SK-N-SH (cell line): ENCODE measurements around the gene SPRR1B.

Experiments
- CTCF ChIP-seq: fragments of 200-600 bp; sonication (generic); IDR thresholded peaks from 2 replicates; pipeline ENCODE4 v1.6.1; 2017; ENCODE audit warnings: antibody characterized with exemption, mild to moderate bottlenecking, moderate library complexity
- ELF1 ChIP-seq: IDR thresholded peaks from 2 replicates; pipeline ENCODE4 v1.4.0; 2012
- EP300 ChIP-seq, 2 experiments: IDR thresholded peaks; 2 replicates each; pipeline versions ENCODE4 v1.4.0 to v1.6.1; 2012; ENCODE audit warnings: borderline replicate concordance in 1 of 2, low read depth in 1 of 2, low read length in 1 of 2
- EZH2phosphoT487 ChIP-seq: fragments of 200-600 bp; sonication (generic); IDR thresholded peaks from 2 replicates; pipeline ENCODE4 v1.6.1; 2017; ENCODE audit warnings: low read depth, mixed run types, mild to moderate bottlenecking, antibody characterized with exemption, moderate library complexity, borderline replicate concordance
- FOXJ3 ChIP-seq: sonication (generic); formaldehyde crosslinking; IDR thresholded peaks from 2 replicates; pipeline ENCODE4 v1.5.1; 2020; ENCODE audit warnings: mild to moderate bottlenecking, missing genetic modification reagents
- MAX ChIP-seq: IDR thresholded peaks from 2 replicates; pipeline ENCODE4 v1.4.0; 2012; ENCODE audit warnings: low read depth
- MXI1 ChIP-seq: IDR thresholded peaks from 2 replicates; pipeline ENCODE4 v1.6.1; 2012; ENCODE audit warnings: mild to moderate bottlenecking, low read depth, low read length, improper control_type of control experiment
- PBX3 ChIP-seq: IDR thresholded peaks from 2 replicates; pipeline ENCODE4; 2012
- POLR2AphosphoS5 ChIP-seq: IDR thresholded peaks from 2 replicates; pipeline ENCODE4 v1.6.1; 2012; ENCODE audit warnings: low read depth, low read length
- RAD21 ChIP-seq: IDR thresholded peaks from 2 replicates; pipeline ENCODE4 v1.6.1; 2012; ENCODE audit warnings: mild to moderate bottlenecking, low read length
- RCOR1 ChIP-seq: fragments of 150-350 bp; IDR thresholded peaks from 2 replicates; pipeline ENCODE4 v1.6.1; 2017; ENCODE audit warnings: antibody characterized with exemption, low read length
- TAF1 ChIP-seq: IDR thresholded peaks from 2 replicates; pipeline ENCODE4 v1.6.1; 2012; ENCODE audit warnings: low read depth, mild to moderate bottlenecking, low read length, moderate library complexity, borderline replicate concordance
- YY1 ChIP-seq: IDR thresholded peaks from 2 replicates; pipeline ENCODE4 v1.4.0; 2012; ENCODE audit warnings: low read depth, mild to moderate bottlenecking
- ZBTB33 ChIP-seq: IDR thresholded peaks from 2 replicates; pipeline ENCODE4 v1.4.0; 2012; ENCODE audit warnings: low read depth, borderline replicate concordance

- TF ChIP-seq RCOR1 (no peak), PBX3 (no peak), ELF1 (no peak), CTCF (no peak), RAD21 (no peak), TAF1 (no peak), POLR2AphosphoS5 (no peak), ZBTB33 (no peak), EP300 (IDR thresholded peaks at IDR 0.05; ENCODE audit: borderline replicate concordance in 1 of 2, low read depth in 1 of 2, low read length in 1 of 2) (no peak), EZH2phosphoT487 (no peak), MAX (no peak), FOXJ3 (CRISPR knock-in tag) (no peak), YY1 (no peak), MXI1 (no peak)
Measured at GRCh38 chr1:153028766-153029165, 2.2 kb upstream of the SPRR1B start.
